Left kidney (tissue), 2 donors: ENCODE data around the gene SLC7A6OS. TPM values are rescaled to one million over a fixed set of nuclear protein-coding genes. Genes with fewer than 3 reads are reported as not detected.
"Not testable (repeated sequence)": the region's sequence is repeated elsewhere in the genome, so short reads cannot be mapped to it uniquely, and the experiment has no call there.

Experiments used
- DNase-seq: peaks from one replicate; pipeline ENCODE4 v3.0.0-alpha.2; 2013
- polyA plus RNA-seq: library from polyadenylated mRNA; unstranded; fragments of 120-200 nt; gene quantifications from one replicate; pipeline ENCODE4 v1.2.1, GENCODE V29; 2013; ENCODE audit not compliant: insufficient read length

SLC7A6OS gene
- polyA plus RNA-seq, 1 donor: 25.7 TPM

- no peak for DNase-seq
Measured at GRCh38 chr16:68299571-68300453, 10.9 kb downstream of the SLC7A6OS start.

GRCh38 chr16:68298907-68299561 lies 11.7 kb downstream of the SLC7A6OS start:
- DNase-seq: no peak

- no peak for DNase-seq
Measured at GRCh38 chr16:68298312-68298711, 12.4 kb downstream of the SLC7A6OS start.

GRCh38 chr16:68297908-68298307 lies 12.8 kb downstream of the SLC7A6OS start:
- DNase-seq: no peak

- no peak for DNase-seq
Measured at GRCh38 chr16:68296693-68297092, 14.1 kb downstream of the SLC7A6OS start.

GRCh38 chr16:68296291-68296690 lies 14.5 kb downstream of the SLC7A6OS start:
- no peak for DNase-seq

GRCh38 chr16:68292425-68292824 lies 18.3 kb downstream of the SLC7A6OS start:
- no peak for DNase-seq

- no peak for DNase-seq
Measured at GRCh38 chr16:68291227-68291626, 19.5 kb downstream of the SLC7A6OS start.

GRCh38 chr16:68290450-68290849 lies 20.3 kb downstream of the SLC7A6OS start:
- no peak for DNase-seq

- DNase-seq: no peak
Measured at GRCh38 chr16:68289621-68290329, 21.0 kb downstream of the SLC7A6OS start.

- no peak for DNase-seq
Measured at GRCh38 chr16:68289202-68289601, 21.5 kb downstream of the SLC7A6OS start.

GRCh38 chr16:68288796-68289195 lies 21.9 kb downstream of the SLC7A6OS start:
- not testable (repeated sequence) for DNase-seq

GRCh38 chr16:68288252-68288650 lies 22.5 kb downstream of the SLC7A6OS start:
- DNase-seq: no peak

GRCh38 chr16:68287276-68288251 lies 23.2 kb downstream of the SLC7A6OS start:
- no peak for DNase-seq

GRCh38 chr16:68286153-68287074 lies 24.3 kb downstream of the SLC7A6OS start:
- no peak for DNase-seq

- no peak for DNase-seq
Measured at GRCh38 chr16:68285683-68286082, 25.1 kb downstream of the SLC7A6OS start.

- no peak for DNase-seq
Measured at GRCh38 chr16:68284847-68285246, 25.9 kb downstream of the SLC7A6OS start.

GRCh38 chr16:68283801-68284598 lies 26.7 kb downstream of the SLC7A6OS start:
- no peak for DNase-seq

GRCh38 chr16:68283346-68283745 lies 27.4 kb downstream of the SLC7A6OS start:
- DNase-seq: no peak

- no peak for DNase-seq
Measured at GRCh38 chr16:68282064-68282452, 28.7 kb downstream of the SLC7A6OS start.
